ENCODE data around the gene EMSY.

The EMSY gene

GRCh38 chr11:76493040-76493439, 48.2 kb downstream of the EMSY start:
- H3K4ac ChIP-seq (ENCODE audit: low read depth in 1 of 2, low read length in 2 of 2) = no peak overlapping the region
- H2BK12ac ChIP-seq (ENCODE audit: low read length in 2 of 2) = no peak overlapping the region
- no peak overlapping the region for H3K23ac ChIP-seq (ENCODE audit: low read length in 2 of 2)
- H2AK5ac ChIP-seq (ENCODE audit: low read length, severe bottlenecking) = no peak overlapping the region
- H3K27me3 ChIP-seq (ENCODE audit: control insufficient read depth in 1 of 2, insufficient read depth in 1 of 2, low read length in 2 of 2) = no peaks in the 10 kb centered on the region
- no peak overlapping the region for H3K27ac ChIP-seq (ENCODE audit: low read length, poor library complexity, severe bottlenecking)
- no peak overlapping the region for H3K9ac ChIP-seq (ENCODE audit: low read length)
- no peak for DNase-seq
- no peak overlapping the region for H2BK15ac ChIP-seq (ENCODE audit: low read depth, poor library complexity, severe bottlenecking)
- no peaks in the 10 kb centered on the region for H3K9me3 ChIP-seq (ENCODE audit: control insufficient read depth, low read length)
- H3K4me1 ChIP-seq (ENCODE audit: control insufficient read depth, insufficient read depth, low read depth, low read length) = no peaks in the 10 kb centered on the region
- no peak overlapping the region for H4K8ac ChIP-seq (ENCODE audit: low read length)
- no peak overlapping the region for H3K18ac ChIP-seq (ENCODE audit: low read depth in 1 of 2, low read length in 2 of 2)
- H2BK120ac ChIP-seq (ENCODE audit: low read depth, low read length) = no peak overlapping the region
- peaks cover 30 to 32% of the 10 kb centered on the region in 2 experiments for H3K36me3 ChIP-seq (ENCODE audit: control insufficient read depth in 1 of 2, insufficient read depth in 2 of 2, low read depth in 1 of 2, low read length in 2 of 2)
- H2AFZ ChIP-seq (ENCODE audit: low read depth, low read length) = no peak overlapping the region
- H3K4me3 ChIP-seq (ENCODE audit: insufficient read depth in 1 of 2, low read depth in 1 of 2, low read length in 2 of 2) = no peak overlapping the region
- no peak overlapping the region for H3K4me2 ChIP-seq (ENCODE audit: low read length, poor library complexity, severe bottlenecking)
- H2BK5ac ChIP-seq (ENCODE audit: low read depth, low read length, poor library complexity, severe bottlenecking) = no peak overlapping the region
- H4K91ac ChIP-seq (ENCODE audit: low read length) = no peak overlapping the region
- peaks cover 23% of the 10 kb centered on the region for H3K79me1 ChIP-seq (replicated peaks; ENCODE audit: low read length, poor library complexity, severe bottlenecking)
- WGBS = 93% methylated on average over 12 of the region's 12 CpGs
- no peak overlapping the region for H3K14ac ChIP-seq (ENCODE audit: low read length in 2 of 2)

DNA sequence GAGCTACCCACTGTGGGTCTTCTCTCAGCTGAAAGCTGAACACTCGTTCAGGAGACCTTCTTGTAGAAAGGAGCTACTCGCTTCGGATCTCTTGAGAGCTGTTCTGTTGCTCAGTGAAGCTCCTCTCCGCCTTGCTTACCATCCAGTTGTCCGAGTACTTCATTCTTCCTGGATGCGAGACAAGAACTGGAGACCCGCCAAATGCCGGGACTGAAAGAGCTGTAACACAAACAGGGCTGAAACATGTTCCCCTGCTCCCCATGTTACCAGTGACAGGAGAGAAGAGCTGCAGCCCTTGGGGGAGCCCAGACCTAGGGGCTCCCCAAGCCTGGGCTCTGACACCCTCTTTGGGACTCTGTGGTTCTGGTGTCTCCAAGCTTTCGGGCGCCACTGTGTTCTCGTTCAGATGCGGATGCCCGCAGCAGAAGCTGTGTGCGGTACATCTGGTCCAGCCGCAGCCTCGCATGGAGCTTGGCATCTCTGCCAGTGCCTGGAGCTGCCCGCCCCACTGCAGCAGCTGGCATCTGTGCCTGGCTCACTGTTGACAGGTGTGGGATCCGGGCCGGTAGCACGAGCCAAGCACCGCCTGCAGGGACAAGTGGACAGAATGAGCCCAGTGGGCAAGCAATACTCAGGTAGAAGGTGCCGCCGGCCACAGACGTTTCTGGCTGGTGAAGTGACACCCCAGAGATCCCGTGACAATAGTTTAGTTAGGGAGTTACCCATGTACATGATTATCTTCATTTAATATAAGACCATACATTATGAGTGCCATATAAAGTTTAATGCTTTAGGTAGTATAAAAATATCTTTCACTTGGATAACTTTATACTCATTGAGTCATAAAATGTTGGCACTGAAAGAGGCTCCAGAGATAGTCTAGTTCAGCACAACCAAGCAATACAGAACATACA, 49.1 kb downstream of the EMSY start:
- Histone ChIP-seq H3K4me2 (ENCODE audit: low read length, poor library complexity, severe bottlenecking) (no peak overlapping the region), H3K4ac (ENCODE audit: low read depth in 1 of 2, low read length in 2 of 2) (no peak overlapping the region), H2BK5ac (ENCODE audit: low read depth, low read length, poor library complexity, severe bottlenecking) (no peak overlapping the region), H3K4me1 (ENCODE audit: control insufficient read depth, insufficient read depth, low read depth, low read length) (no peaks in the 10 kb centered on the region), H3K9ac (ENCODE audit: low read length) (no peak overlapping the region), H3K14ac (ENCODE audit: low read length in 2 of 2) (no peak overlapping the region), H3K79me1 (replicated peaks; ENCODE audit: low read length, poor library complexity, severe bottlenecking) (peaks cover 22% of the 10 kb centered on the region), H2BK15ac (ENCODE audit: low read depth, poor library complexity, severe bottlenecking) (no peak overlapping the region), H2AFZ (ENCODE audit: low read depth, low read length) (no peak overlapping the region), H3K27ac (ENCODE audit: low read length, poor library complexity, severe bottlenecking) (no peak overlapping the region), H2BK12ac (ENCODE audit: low read length in 2 of 2) (no peak overlapping the region), H2BK120ac (ENCODE audit: low read depth, low read length) (no peak overlapping the region), H4K8ac (ENCODE audit: low read length) (no peak overlapping the region), H4K91ac (ENCODE audit: low read length) (no peak overlapping the region), H3K9me3 (ENCODE audit: control insufficient read depth, low read length) (no peaks in the 10 kb centered on the region), H3K36me3 (ENCODE audit: control insufficient read depth in 1 of 2, insufficient read depth in 2 of 2, low read depth in 1 of 2, low read length in 2 of 2) (peaks cover 31 to 39% of the 10 kb centered on the region in 2 experiments), H3K18ac (ENCODE audit: low read depth in 1 of 2, low read length in 2 of 2) (no peak overlapping the region), H3K27me3 (ENCODE audit: control insufficient read depth in 1 of 2, insufficient read depth in 1 of 2, low read length in 2 of 2) (no peaks in the 10 kb centered on the region), H3K4me3 (ENCODE audit: insufficient read depth in 1 of 2, low read depth in 1 of 2, low read length in 2 of 2) (no peak overlapping the region), H2AK5ac (ENCODE audit: low read length, severe bottlenecking) (no peak overlapping the region), H3K23ac (ENCODE audit: low read length in 2 of 2) (no peak overlapping the region)
- WGBS = 97% methylated on average over 21 of the region's 25 CpGs
- DNase-seq = no peak

DNA sequence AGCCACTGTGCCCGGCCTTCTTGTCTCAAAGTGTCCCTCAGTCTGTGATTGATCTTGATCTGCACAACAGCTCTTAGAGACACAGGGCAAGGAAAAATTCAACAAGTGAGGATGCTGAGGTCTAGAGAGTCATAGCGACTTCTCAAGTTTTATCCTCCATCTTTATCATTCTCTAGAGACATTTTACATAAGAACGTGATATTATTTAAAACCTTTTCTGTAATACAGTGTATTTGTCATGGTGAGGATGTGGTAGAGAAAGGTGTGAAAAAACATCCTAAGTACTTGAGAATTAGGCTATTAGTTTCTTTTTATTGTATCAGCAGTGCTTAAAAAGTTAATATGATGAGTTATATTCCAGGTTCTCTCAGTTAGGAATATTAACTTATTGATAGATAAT, 50.2 kb downstream of the EMSY start:
- no peak overlapping the region for H3K4me3 ChIP-seq (ENCODE audit: insufficient read depth in 1 of 2, low read depth in 1 of 2, low read length in 2 of 2)
- H2AK5ac ChIP-seq (ENCODE audit: low read length, severe bottlenecking) = no peak overlapping the region
- H2BK120ac ChIP-seq (ENCODE audit: low read depth, low read length) = no peak overlapping the region
- H3K4ac ChIP-seq (ENCODE audit: low read depth in 1 of 2, low read length in 2 of 2) = no peak overlapping the region
- H3K27me3 ChIP-seq (ENCODE audit: control insufficient read depth in 1 of 2, insufficient read depth in 1 of 2, low read length in 2 of 2) = no peaks in the 10 kb centered on the region
- H4K91ac ChIP-seq (ENCODE audit: low read length) = no peak overlapping the region
- no peak overlapping the region for H2BK15ac ChIP-seq (ENCODE audit: low read depth, poor library complexity, severe bottlenecking)
- H3K14ac ChIP-seq (ENCODE audit: low read length in 2 of 2) = no peak overlapping the region
- no peak overlapping the region for H2AFZ ChIP-seq (ENCODE audit: low read depth, low read length)
- no peak for DNase-seq
- H3K4me2 ChIP-seq (ENCODE audit: low read length, poor library complexity, severe bottlenecking) = no peak overlapping the region
- no peak overlapping the region for H3K9ac ChIP-seq (ENCODE audit: low read length)
- H2BK5ac ChIP-seq (ENCODE audit: low read depth, low read length, poor library complexity, severe bottlenecking) = no peak overlapping the region
- no peak overlapping the region for H3K27ac ChIP-seq (ENCODE audit: low read length, poor library complexity, severe bottlenecking)
- H3K79me1 ChIP-seq (replicated peaks; ENCODE audit: low read length, poor library complexity, severe bottlenecking) = peaks cover 26% of the 10 kb centered on the region
- no peaks in the 10 kb centered on the region for H3K9me3 ChIP-seq (ENCODE audit: control insufficient read depth, low read length)
- no peak overlapping the region for H3K18ac ChIP-seq (ENCODE audit: low read depth in 1 of 2, low read length in 2 of 2)
- WGBS = 100% methylated on average over 1 of the region's 3 CpGs
- no peaks in the 10 kb centered on the region for H3K4me1 ChIP-seq (ENCODE audit: control insufficient read depth, insufficient read depth, low read depth, low read length)
- no peak overlapping the region for H3K23ac ChIP-seq (ENCODE audit: low read length in 2 of 2)
- no peak overlapping the region for H2BK12ac ChIP-seq (ENCODE audit: low read length in 2 of 2)
- H3K36me3 ChIP-seq (ENCODE audit: control insufficient read depth in 1 of 2, insufficient read depth in 2 of 2, low read depth in 1 of 2, low read length in 2 of 2) = peaks cover 33 to 39% of the 10 kb centered on the region in 2 experiments
- no peak overlapping the region for H4K8ac ChIP-seq (ENCODE audit: low read length)

GRCh38 chr11:76496174-76496573, 51.4 kb downstream of the EMSY start:
- no peak overlapping the region for H3K4me2 ChIP-seq (ENCODE audit: low read length, poor library complexity, severe bottlenecking)
- H3K27me3 ChIP-seq (ENCODE audit: control insufficient read depth in 1 of 2, insufficient read depth in 1 of 2, low read length in 2 of 2) = no peaks in the 10 kb centered on the region
- no peak overlapping the region for H3K9ac ChIP-seq (ENCODE audit: low read length)
- H3K4ac ChIP-seq (ENCODE audit: low read depth in 1 of 2, low read length in 2 of 2) = no peak overlapping the region
- WGBS = 100% methylated on average over 1 of the region's 1 CpG
- no peak overlapping the region for H2AK5ac ChIP-seq (ENCODE audit: low read length, severe bottlenecking)
- H2AFZ ChIP-seq (ENCODE audit: low read depth, low read length) = no peak overlapping the region
- no peak overlapping the region for H3K4me3 ChIP-seq (ENCODE audit: insufficient read depth in 1 of 2, low read depth in 1 of 2, low read length in 2 of 2)
- no peaks in the 10 kb centered on the region for H3K4me1 ChIP-seq (ENCODE audit: control insufficient read depth, insufficient read depth, low read depth, low read length)
- H3K27ac ChIP-seq (ENCODE audit: low read length, poor library complexity, severe bottlenecking) = no peak overlapping the region
- H3K79me1 ChIP-seq (replicated peaks; ENCODE audit: low read length, poor library complexity, severe bottlenecking) = peaks cover 26% of the 10 kb centered on the region
- H2BK5ac ChIP-seq (ENCODE audit: low read depth, low read length, poor library complexity, severe bottlenecking) = no peak overlapping the region
- H3K36me3 ChIP-seq (ENCODE audit: control insufficient read depth in 1 of 2, insufficient read depth in 2 of 2, low read depth in 1 of 2, low read length in 2 of 2) = peaks cover 33 to 47% of the 10 kb centered on the region in 2 experiments
- no peak for DNase-seq
- H3K18ac ChIP-seq (ENCODE audit: low read depth in 1 of 2, low read length in 2 of 2) = no peak overlapping the region
- no peak overlapping the region for H2BK120ac ChIP-seq (ENCODE audit: low read depth, low read length)
- H4K8ac ChIP-seq (ENCODE audit: low read length) = no peak overlapping the region
- peaks cover 1% of the 10 kb centered on the region for H3K9me3 ChIP-seq (ENCODE audit: control insufficient read depth, low read length)
- no peak overlapping the region for H3K14ac ChIP-seq (ENCODE audit: low read length in 2 of 2)
- no peak overlapping the region for H2BK15ac ChIP-seq (ENCODE audit: low read depth, poor library complexity, severe bottlenecking)
- no peak overlapping the region for H3K23ac ChIP-seq (ENCODE audit: low read length in 2 of 2)
- no peak overlapping the region for H2BK12ac ChIP-seq (ENCODE audit: low read length in 2 of 2)
- no peak overlapping the region for H4K91ac ChIP-seq (ENCODE audit: low read length)
